ENCODE measurements around the gene GPR35. TPM values are rescaled to one million over a fixed set of nuclear protein-coding genes. Genes with fewer than 3 reads are reported as not detected.

GPR35 gene
- total and polyA plus RNA-seq, 2 of the 13 experiments (the other 11 are each of a cell fraction or from before 2014, with no cell fraction given) = 27.1 to 44.2 TPM

GRCh38 chr2:240582781-240583180 is 42.5 kb upstream of the GPR35 start (continued):
- TF ChIP-seq DZIP1 (CRISPR knock-in tag; IDR thresholded peaks at IDR 0.05) = no peak
- no peak for TF ChIP-seq ZBTB4 (CRISPR knock-in tag; IDR thresholded peaks at IDR 0.05; ENCODE audit: borderline replicate concordance)
- TF ChIP-seq SMARCC2 (IDR thresholded peaks at IDR 0.05) = no peak
- no peak for TF ChIP-seq SP140L (CRISPR knock-in tag; IDR thresholded peaks at IDR 0.05; ENCODE audit: borderline replicate concordance)

GRCh38 chr2:240583774-240584173 is 41.5 kb upstream of the GPR35 start:
- no peak for DNase-seq (ENCODE audit: low spot score)
- H3K4me1 ChIP-seq (ENCODE audit: insufficient read depth, low read length) = peaks cover 81% of the 10 kb centered on the region
- H3K4me3 ChIP-seq (replicated peaks in 1 of 3; ENCODE audit: insufficient read depth in 1 of 3, low read depth in 2 of 3, low read length in 3 of 3) = no peak overlapping the region
- H3K27me3 ChIP-seq (ENCODE audit: control insufficient read depth in 1 of 2, insufficient read depth in 2 of 2, low read length in 2 of 2) = peaks cover 0 to 4% of the 10 kb centered on the region in 2 experiments; a peak in 1 of 5 replicates
- 94% methylated on average over 4 of the region's 4 CpGs for WGBS (ENCODE audit: low lambda C conversion rate)
- peaks cover 20% of the 10 kb centered on the region; the same call in 1 of the 2 replicates for H4K20me1 ChIP-seq (ENCODE audit: insufficient read depth, low read length)
- H2AFZ ChIP-seq (ENCODE audit: low read length) = no peak overlapping the region
- no peak for FAIRE-seq
- ChIA-PET POLR2A (interaction anchor here (2.5 to 6.0 kb wide), 2 partner anchors 18 kb away, joined by 9 to 149 read pairs; partner anchors contain the start of gene RNPEPL1), CTCF (ENCODE audit: low intra/inter-chr PET ratio, low total read pairs) (no interaction called here)
- no peak overlapping the region for H3K27ac ChIP-seq (ENCODE audit: extremely low read length, insufficient read depth, low read length)
- H3K9ac ChIP-seq (ENCODE audit: insufficient read depth, low read depth, low read length) = 0 out of 2 replicates have a peak overlapping the region, but pooled peaks have one; percentile 7
- peaks cover 70% of the 10 kb centered on the region for H3K79me2 ChIP-seq (ENCODE audit: insufficient read depth, low read length)
- no peak overlapping the region for H3K4me2 ChIP-seq (ENCODE audit: low read depth, low read length)
- TF ChIP-seq SNRNP70 (IDR thresholded peaks at IDR 0.05; ENCODE audit: low read depth, low read length) (no peak), ZNF816 (CRISPR knock-in tag; IDR thresholded peaks at IDR 0.05; ENCODE audit: borderline replicate concordance) (no peak)
- in situ Hi-C loops (cut with HindIII; ENCODE audit: extremely low pct_ligation_motif_present, low pct_unique_long_range_greater_than_20kb) (no loop called here), intact Hi-C loops (cut with micrococcal nuclease; ENCODE audit: unreplicated experiment) (no loop called here)
- ATAC-seq = no peak
- BruUV-seq (replicated peaks) = no TSS peak
- H3K36me3 ChIP-seq (replicated peaks in 1 of 2; ENCODE audit: control insufficient read depth in 1 of 2, insufficient read depth in 2 of 2, low read length in 2 of 2) = peaks cover 0 to 3% of the 10 kb centered on the region in 2 experiments; a peak in 1 of 5 replicates
- no peaks in the 10 kb centered on the region for H3K9me3 ChIP-seq (ENCODE audit: low read length)
